Neural progenitor cell (in vitro differentiated cells): ENCODE data around the gene EDEM2. TPM values are rescaled to one million over a fixed set of nuclear protein-coding genes. Genes with fewer than 3 reads are reported as not detected.

Source experiments
- DNase-seq: peaks from one replicate; pipeline ENCODE4 v3.0.0-alpha.2; 2016; ENCODE audit warnings: low spot score
- H2AFZ ChIP-seq: fragments of 200-600 bp; sonication (generic); replicated peaks from 2 replicates; pipeline ENCODE4 v1.6.1; 2016; ENCODE audit warnings: antibody characterized with exemption
- H3F3A ChIP-seq: fragments of 200-600 bp; sonication (generic); 2 replicates; pipeline ENCODE4 v1.6.1; 2016; ENCODE audit warnings: antibody characterized with exemption, low read depth
- H3K27ac ChIP-seq: fragments of 200-600 bp; sonication (generic); 2 replicates; pipeline ENCODE4 v1.5.1; 2016; ENCODE audit warnings: mild to moderate bottlenecking
- H3K27me3 ChIP-seq: fragments of 200-600 bp; sonication (generic); 2 replicates; pipeline ENCODE4 v1.6.1; 2016; ENCODE audit warnings: mild to moderate bottlenecking, moderate library complexity
- H3K36me3 ChIP-seq: fragments of 200-600 bp; sonication (generic); 2 replicates; pipeline ENCODE4 v1.5.1; 2016
- H3K4me1 ChIP-seq: fragments of 200-600 bp; sonication (generic); 2 replicates; pipeline ENCODE4 v1.6.1; 2016; ENCODE audit warnings: mixed run types
- H3K4me2 ChIP-seq: fragments of 200-600 bp; sonication (generic); 2 replicates; pipeline ENCODE4 v1.6.1; 2016
- H3K4me3 ChIP-seq: fragments of 200-600 bp; sonication (generic); 2 replicates; pipeline ENCODE4 v1.5.1; 2016
- H3K79me2 ChIP-seq: fragments of 200-600 bp; sonication (generic); 2 replicates; pipeline ENCODE4 v1.6.1; 2016; ENCODE audit warnings: low read depth
- H3K9ac ChIP-seq: fragments of 200-600 bp; sonication (generic); 2 replicates; pipeline ENCODE4 v1.6.1; 2016
- H3K9me3 ChIP-seq: fragments of 200-600 bp; sonication (generic); 2 replicates; pipeline ENCODE4 v1.5.1; 2016; ENCODE audit warnings: low read depth
- H4K20me1 ChIP-seq: fragments of 200-600 bp; sonication (generic); 2 replicates; pipeline ENCODE4 v1.6.1; 2016; ENCODE audit warnings: low read depth
- H3K27ac Mint-ChIP-seq: 3 replicates; pipeline ENCODE4 v1.8.0; 2021; ENCODE audit warnings: mixed read lengths
- H3K27me3 Mint-ChIP-seq: 2 replicates; pipeline ENCODE4 v1.8.0; 2022; ENCODE audit warnings: low read depth, mild to moderate bottlenecking, inconsistent platforms, moderate library complexity, mixed read lengths; ENCODE audit not compliant: insufficient read depth
- H3K36me3 Mint-ChIP-seq: 3 replicates; pipeline ENCODE4 v1.8.0; 2021; ENCODE audit warnings: mixed read lengths
- H3K4me1 Mint-ChIP-seq: 3 replicates; pipeline ENCODE4 v1.8.0; 2021; ENCODE audit warnings: mixed read lengths
- H3K4me3 Mint-ChIP-seq: 3 replicates; pipeline ENCODE4 v1.8.0; 2021; ENCODE audit warnings: mild to moderate bottlenecking, moderate library complexity, mixed read lengths
- H3K9me3 Mint-ChIP-seq: 3 replicates; pipeline ENCODE4 v1.8.0; 2020; ENCODE audit warnings: mixed read lengths
- CTCF ChIP-seq: fragments of 200-600 bp; sonication (generic); IDR thresholded peaks from 2 replicates; pipeline ENCODE4 v1.5.1; 2017; ENCODE audit warnings: antibody characterized with exemption, mild to moderate bottlenecking
- EZH2 ChIP-seq: fragments of 200-600 bp; sonication (generic); IDR thresholded peaks from 2 replicates; pipeline ENCODE4 v1.6.1; 2017; ENCODE audit warnings: antibody characterized with exemption, mild to moderate bottlenecking, moderate library complexity
- EZH2phosphoT487 ChIP-seq: fragments of 200-600 bp; sonication (generic); IDR thresholded peaks from 2 replicates; pipeline ENCODE4 v1.6.1; 2017; ENCODE audit warnings: antibody characterized with exemption
- total RNA-seq: library from RNA; depleted of rRNA; stranded (reverse); fragments of >200 nt; gene quantifications from 2 replicates; pipeline ENCODE4 v1.2.3, GENCODE V29; 2015; ENCODE audit warnings: low replicate concordance

EDEM2 gene
- total RNA-seq, 1 donor from 2014 or later: 9.3 TPM

DNA sequence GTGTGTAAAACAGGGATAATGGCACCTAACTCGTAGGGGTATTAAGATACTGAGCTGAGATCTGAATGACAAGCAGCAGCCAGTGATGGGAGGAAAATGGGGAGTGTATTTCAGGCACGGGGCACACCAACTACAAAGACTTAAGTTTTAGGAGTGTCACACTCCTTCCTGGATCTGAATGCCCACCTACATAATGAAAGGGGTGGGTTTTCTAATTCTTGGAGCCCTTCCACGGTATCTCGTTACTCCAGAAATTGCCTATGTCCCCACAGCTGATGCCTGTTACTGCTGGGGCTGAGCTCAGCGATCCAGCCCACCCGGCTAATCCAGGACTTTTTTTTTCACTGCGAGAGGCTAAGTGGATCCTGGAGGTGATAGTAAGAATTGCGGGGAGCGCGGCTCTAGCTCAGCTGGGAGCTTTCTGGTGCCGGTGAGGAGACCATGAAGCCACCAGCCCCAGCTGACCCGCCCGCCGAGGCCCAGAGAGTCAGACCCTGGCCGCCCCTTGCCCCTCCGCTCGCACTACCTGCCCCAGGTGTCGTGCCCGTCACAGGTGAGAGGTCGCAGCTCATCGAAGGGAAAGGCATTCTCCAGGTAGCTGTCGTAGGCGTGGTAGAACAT is 727 bp downstream of the EDEM2 start:
- Mint-ChIP-seq H3K27ac (no peak overlapping the region), H3K36me3 (peaks cover 2% of the 10 kb centered on the region), H3K4me3 (peak overlapping the region; percentile 90), H3K9me3 (no peaks in the 10 kb centered on the region), H3K27me3 (peaks cover 4% of the 10 kb centered on the region), H3K4me1 (peaks cover 17% of the 10 kb centered on the region)
- peak; percentile 65 for DNase-seq
- Histone ChIP-seq H3K9ac (no peak overlapping the region), H3F3A (peaks cover 12% of the 10 kb centered on the region), H3K36me3 (no peaks in the 10 kb centered on the region), H3K4me1 (peaks cover 8% of the 10 kb centered on the region), H2AFZ (peak overlapping the region; percentile 78), H4K20me1 (peaks cover 3% of the 10 kb centered on the region), H3K9me3 (no peaks in the 10 kb centered on the region), H3K4me2 (peak overlapping the region; percentile 87), H3K27ac (no peak overlapping the region), H3K79me2 (no peaks in the 10 kb centered on the region), H3K4me3 (peak overlapping the region; percentile 65), H3K27me3 (no peaks in the 10 kb centered on the region)
- TF ChIP-seq CTCF (no peak), EZH2phosphoT487 (no peak), EZH2 (no peak)

GRCh38 chr20:35145141-35145564 is 2.0 kb downstream of the EDEM2 start:
- Histone ChIP-seq H3K36me3 (no peaks in the 10 kb centered on the region), H3F3A (peaks cover 12% of the 10 kb centered on the region), H3K79me2 (no peaks in the 10 kb centered on the region), H3K27me3 (no peaks in the 10 kb centered on the region), H2AFZ (no peak overlapping the region), H3K27ac (no peak overlapping the region), H3K4me1 (peaks cover 8% of the 10 kb centered on the region), H3K9ac (no peak overlapping the region), H3K4me2 (no peak overlapping the region), H4K20me1 (peaks cover 3% of the 10 kb centered on the region), H3K4me3 (no peak overlapping the region), H3K9me3 (no peaks in the 10 kb centered on the region)
- H3K4me3 Mint-ChIP-seq: peak overlapping the region; percentile 48
- no peaks in the 10 kb centered on the region for H3K9me3 Mint-ChIP-seq
- DNase-seq: peak; percentile 75
- no peak overlapping the region for H3K27ac Mint-ChIP-seq
- H3K4me1 Mint-ChIP-seq: peaks cover 17% of the 10 kb centered on the region
- peaks cover 3% of the 10 kb centered on the region for H3K36me3 Mint-ChIP-seq
- TF ChIP-seq CTCF: peak; percentile 81
- no peak for TF ChIP-seq EZH2
- peaks cover 2% of the 10 kb centered on the region for H3K27me3 Mint-ChIP-seq

DNA sequence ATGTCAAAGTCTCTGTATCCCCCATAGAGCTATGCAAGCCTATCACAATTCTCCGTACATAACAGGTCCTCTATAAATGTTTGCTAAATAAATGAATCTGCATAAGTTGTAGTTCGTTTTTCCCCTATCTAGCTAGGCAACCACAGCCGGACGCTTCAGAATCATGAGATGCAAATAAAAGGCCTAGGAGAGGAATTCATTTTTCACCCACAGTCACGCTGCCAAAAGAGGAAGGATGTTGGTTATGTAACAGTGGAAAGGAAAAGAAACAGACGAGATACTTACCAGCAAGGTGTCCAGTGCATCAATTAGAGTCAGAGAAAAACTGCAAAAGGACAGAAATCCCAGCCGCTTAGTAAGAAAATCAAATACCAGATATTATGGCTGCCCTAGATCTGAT is 2.4 kb downstream of the EDEM2 start:
- Histone ChIP-seq H3K4me1 (peaks cover 8% of the 10 kb centered on the region), H3K27ac (no peak overlapping the region), H3F3A (peaks cover 12% of the 10 kb centered on the region), H3K4me3 (no peak overlapping the region), H3K27me3 (no peaks in the 10 kb centered on the region), H3K36me3 (no peaks in the 10 kb centered on the region), H3K9ac (no peak overlapping the region), H4K20me1 (peaks cover 3% of the 10 kb centered on the region), H3K79me2 (no peaks in the 10 kb centered on the region), H2AFZ (no peak overlapping the region), H3K4me2 (no peak overlapping the region), H3K9me3 (no peaks in the 10 kb centered on the region)
- no peak for DNase-seq
- no peaks in the 10 kb centered on the region for H3K9me3 Mint-ChIP-seq
- peaks cover 17% of the 10 kb centered on the region for H3K4me1 Mint-ChIP-seq
- H3K27me3 Mint-ChIP-seq: peaks cover 2% of the 10 kb centered on the region
- TF ChIP-seq CTCF (no peak), EZH2 (no peak), EZH2phosphoT487 (no peak)
- no peak overlapping the region for H3K27ac Mint-ChIP-seq
- peaks cover 3% of the 10 kb centered on the region for H3K36me3 Mint-ChIP-seq
- peak overlapping the region; percentile 49 for H3K4me3 Mint-ChIP-seq
